SK-N-SH (cell line): ENCODE measurements around the gene PACSIN2. TPM values are rescaled to one million over a fixed set of nuclear protein-coding genes. Genes with fewer than 3 reads are reported as not detected.
A peak's percentile ranks its signal among the peaks of the same experiment; 100 is the strongest.

Experiments used
- CTCF ChIA-PET: fragments of 300-600, 350-600 bp; formaldehyde crosslinking; extraction: SDS; loops from one replicate; lab custom pipeline; 2021; lab: Yijun Ruan, JAX
- POLR2A ChIA-PET: fragments of 350-600 bp; sonication (Branson Sonifier 250); formaldehyde crosslinking; extraction: SDS; loops from one replicate; lab custom pipeline; 2020; ENCODE audit warnings: antibody characterized with exemption, inconsistent platforms; lab: Yijun Ruan, JAX
- DNase-seq: peaks from one replicate; pipeline ENCODE4 v3.0.0; 2012
- H2AFZ ChIP-seq: fragments of 200-600 bp; sonication (generic); 2 replicates; pipeline ENCODE4 v1.8.1; 2016; ENCODE audit warnings: antibody characterized with exemption, mild to moderate bottlenecking, low read depth
- H3F3A ChIP-seq: fragments of 200-600 bp; sonication (generic); replicated peaks from 2 replicates; pipeline ENCODE3; 2016; ENCODE audit warnings: antibody characterized with exemption, mild to moderate bottlenecking; ENCODE audit not compliant: insufficient read depth
- H3K27ac ChIP-seq, 2 experiments: fragments of 200-500 bp in 1 of 2; fragments of 200-600 bp in 1 of 2; sonication (Bioruptor generic) in 1 of 2; sonication (generic), shearing (Covaris generic) in 1 of 2; 2 replicates each; pipeline versions ENCODE4 v1.5.1 to v1.6.1; 2014 to 2016; ENCODE audit warnings: low read depth in 2 of 2, inconsistent platforms in 1 of 2, low read length in 1 of 2, mild to moderate bottlenecking in 1 of 2, mixed read lengths in 1 of 2
- H3K27me3 ChIP-seq: fragments of 200-600 bp; sonication (generic), shearing (Covaris generic); 2 replicates; pipeline ENCODE4 v1.6.1; 2016; ENCODE audit warnings: mixed run types; ENCODE audit not compliant: insufficient read depth
- H3K36me3 ChIP-seq, 2 experiments: fragments of 200-500 bp in 1 of 2; fragments of 200-600 bp in 1 of 2; sonication (Bioruptor generic) in 1 of 2; sonication (generic) in 1 of 2; replicated peaks in 1 of 2; 2 replicates each; pipeline versions ENCODE3 to v1.5.1; 2014 to 2016; ENCODE audit warnings: low read length in 1 of 2, mild to moderate bottlenecking in 1 of 2; ENCODE audit not compliant: insufficient read depth in 2 of 2, control insufficient read depth in 1 of 2
- H3K4me1 ChIP-seq, 2 experiments: fragments of 200-500 bp in 1 of 2; fragments of 200-600 bp in 1 of 2; sonication (Bioruptor generic) in 1 of 2; sonication (generic), shearing (Covaris generic) in 1 of 2; 2 replicates each; pipeline versions ENCODE4 v1.5.1 to v1.6.1; 2014 to 2016; ENCODE audit warnings: low read depth in 1 of 2, low read length in 1 of 2, mixed run types in 1 of 2; ENCODE audit not compliant: insufficient read depth in 2 of 2, control insufficient read depth in 1 of 2
- H3K4me2 ChIP-seq: fragments of 200-600 bp; sonication (generic), shearing (Covaris generic); 2 replicates; pipeline ENCODE4 v1.6.1; 2017; ENCODE audit warnings: mixed run types
- H3K4me3 ChIP-seq, 2 experiments: fragments of 200-500 bp in 1 of 2; fragments of 200-600 bp in 1 of 2; sonication (Bioruptor generic) in 1 of 2; sonication (generic), shearing (Covaris generic) in 1 of 2; 2 replicates each; pipeline versions ENCODE4 v1.5.1 to v1.8.1; 2014 to 2016; ENCODE audit warnings: low read depth in 2 of 2, inconsistent platforms in 1 of 2, low read length in 1 of 2, mild to moderate bottlenecking in 1 of 2, mixed read lengths in 1 of 2, moderate library complexity in 1 of 2
- H3K79me2 ChIP-seq: fragments of 200-600 bp; sonication (generic); 2 replicates; pipeline ENCODE4 v1.8.1; 2017; ENCODE audit warnings: mild to moderate bottlenecking; ENCODE audit not compliant: insufficient read depth
- H3K9ac ChIP-seq: fragments of 200-600 bp; sonication (generic); 2 replicates; pipeline ENCODE4 v1.6.1; 2017; ENCODE audit warnings: mixed run types
- H3K9me2 ChIP-seq: fragments of 200-600 bp; sonication (generic); 2 replicates; pipeline ENCODE4 v1.6.1; 2017; ENCODE audit warnings: mixed run types
- H3K9me3 ChIP-seq: fragments of 200-600 bp; sonication (generic); 2 replicates; pipeline ENCODE4 v1.6.1; 2017; ENCODE audit warnings: mixed run types, mild to moderate bottlenecking, moderate library complexity
- H4K20me1 ChIP-seq: fragments of 200-600 bp; sonication (generic); 2 replicates; pipeline ENCODE4 v1.6.1; 2017; ENCODE audit warnings: mild to moderate bottlenecking, mixed run types; ENCODE audit not compliant: insufficient read depth
- CHD2 ChIP-seq: fragments of 150-350 bp; IDR thresholded peaks from 2 replicates; pipeline ENCODE4 v1.6.1; 2018; ENCODE audit warnings: low read length; ENCODE audit not compliant: partially characterized antibody
- EP300 ChIP-seq, 2 experiments: IDR thresholded peaks; 2 replicates each; pipeline versions ENCODE4 v1.4.0 to v1.6.1; 2012; ENCODE audit warnings: borderline replicate concordance in 1 of 2, low read depth in 1 of 2, low read length in 1 of 2
- EZH2phosphoT487 ChIP-seq: fragments of 200-600 bp; sonication (generic); IDR thresholded peaks from 2 replicates; pipeline ENCODE4 v1.6.1; 2017; ENCODE audit warnings: low read depth, mixed run types, mild to moderate bottlenecking, antibody characterized with exemption, moderate library complexity, borderline replicate concordance
- FOSL2 ChIP-seq: IDR thresholded peaks from 2 replicates; pipeline ENCODE4 v1.4.0; 2012; ENCODE audit warnings: low read depth, mild to moderate bottlenecking, moderate library complexity, borderline replicate concordance
- GABPA ChIP-seq: IDR thresholded peaks from 2 replicates; pipeline ENCODE4 v1.4.0; 2012; ENCODE audit warnings: low read depth, mild to moderate bottlenecking
- GATA2 ChIP-seq: sonication (generic); formaldehyde crosslinking; IDR thresholded peaks from 2 replicates; pipeline ENCODE4 v1.5.0; 2020; ENCODE audit warnings: mild to moderate bottlenecking, missing genetic modification reagents
- JUND ChIP-seq: IDR thresholded peaks from 2 replicates; pipeline ENCODE4 v1.4.0; 2012
- MEF2A ChIP-seq: IDR thresholded peaks from 2 replicates; pipeline ENCODE4 v1.4.0; 2012; ENCODE audit warnings: low read depth, borderline replicate concordance
- MXI1 ChIP-seq: IDR thresholded peaks from 2 replicates; pipeline ENCODE4 v1.6.1; 2012; ENCODE audit warnings: mild to moderate bottlenecking, low read depth, low read length, improper control_type of control experiment
- POLR2AphosphoS5 ChIP-seq: IDR thresholded peaks from 2 replicates; pipeline ENCODE4 v1.6.1; 2012; ENCODE audit warnings: low read depth, low read length
- RCOR1 ChIP-seq: fragments of 150-350 bp; IDR thresholded peaks from 2 replicates; pipeline ENCODE4 v1.6.1; 2017; ENCODE audit warnings: antibody characterized with exemption, low read length
- RFX5 ChIP-seq: IDR thresholded peaks from 2 replicates; pipeline ENCODE4 v1.6.1; 2012; ENCODE audit warnings: mild to moderate bottlenecking, improper control_type of control experiment, low read length
- RXRA ChIP-seq: IDR thresholded peaks from 2 replicates; pipeline ENCODE4 v1.4.0; 2012; ENCODE audit warnings: low read depth, mild to moderate bottlenecking, borderline replicate concordance
- SMC3 ChIP-seq: IDR thresholded peaks from 2 replicates; pipeline ENCODE4 v1.6.1; 2012; ENCODE audit warnings: low read depth, low read length, improper control_type of control experiment
- TAF1 ChIP-seq: IDR thresholded peaks from 2 replicates; pipeline ENCODE4 v1.6.1; 2012; ENCODE audit warnings: low read depth, mild to moderate bottlenecking, low read length, moderate library complexity, borderline replicate concordance
- WGBS: methylation state at CpG from one replicate; pipeline ENCODE4 v1.1.6; 2017; ENCODE audit warnings: low lambda C conversion rate; 5-methylcytosine and 5-hydroxymethylcytosine counted together
- polyA plus RNA-seq, 3 experiments: library from polyadenylated mRNA; depleted of rRNA; stranded (reverse); fragments of >200 nt; gene quantifications; 2 replicates each; pipeline ENCODE4 v1.2.3, GENCODE V29; 2012
- TF ChIP-seq, protein P1 (sequence below): IDR thresholded peaks from 2 replicates; pipeline ENCODE4 v1.4.0; 2012; ENCODE audit warnings: low read depth, borderline replicate concordance
- TF ChIP-seq, protein P2 (sequence below): fragments of 150-350 bp; IDR thresholded peaks from 2 replicates; pipeline ENCODE4 v1.6.1; 2016; ENCODE audit warnings: mild to moderate bottlenecking, low read depth, low read length
- TF ChIP-seq, protein P3 (sequence below): IDR thresholded peaks from 2 replicates; pipeline ENCODE4 v1.4.0; 2012; ENCODE audit warnings: low read depth
- TF ChIP-seq, protein P4 (sequence below): fragments of 200-600 bp; sonication (generic); IDR thresholded peaks from 2 replicates; pipeline ENCODE4 v1.6.1; 2017; ENCODE audit warnings: antibody characterized with exemption, mild to moderate bottlenecking, moderate library complexity

The PACSIN2 gene
- polyA plus RNA-seq, 1 of the 3 experiments (the other 2 are of a cell fraction), result 60.5 TPM

DNA sequence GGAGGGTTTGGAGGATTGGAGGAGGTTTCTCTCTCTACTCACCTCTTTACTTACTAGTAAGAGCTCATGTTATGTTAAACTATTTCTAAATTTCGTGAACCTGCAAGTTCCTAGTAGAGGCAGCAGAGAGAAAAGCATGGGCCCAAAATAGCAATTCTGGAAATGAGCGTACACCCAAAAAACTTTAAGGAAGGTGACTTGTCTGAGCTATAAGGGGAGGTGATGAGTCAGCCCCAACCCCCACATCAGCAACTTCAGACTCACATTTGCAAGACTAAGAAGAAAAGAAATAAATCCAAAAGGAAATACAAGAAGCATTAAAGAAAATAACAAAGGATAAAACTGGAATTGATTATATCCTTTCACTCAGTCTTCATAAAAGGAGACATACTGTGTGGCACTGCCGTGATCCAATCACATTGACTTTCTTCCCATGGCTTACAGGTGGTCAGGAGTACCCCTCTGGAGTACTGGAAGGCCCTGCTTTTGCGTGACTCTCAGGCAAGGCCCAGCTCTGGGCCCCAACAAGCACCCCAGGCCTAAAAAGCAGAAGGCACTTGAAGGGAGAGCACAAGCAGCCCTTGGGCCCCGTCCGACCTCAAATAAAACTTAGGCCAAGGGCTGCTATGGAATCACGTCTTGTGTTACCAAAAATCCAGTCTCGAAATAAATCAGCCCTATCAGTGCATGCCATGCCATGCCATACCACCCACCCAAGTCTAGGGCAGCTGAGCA lies 14.3 kb downstream of the PACSIN2 start:
- H3K27me3 ChIP-seq, result no peaks in the 10 kb centered on the region
- H3K27ac ChIP-seq, result peak overlapping the region; percentile 32 to 96
- H3K79me2 ChIP-seq, result peaks cover 92% of the 10 kb centered on the region
- peaks cover 25 to 42% of the 10 kb centered on the region in 2 experiments for H3K4me1 ChIP-seq
- no peak for DNase-seq
- no peak overlapping the region; a peak in 1 of 4 replicates for H3K4me3 ChIP-seq
- no peaks in the 10 kb centered on the region for H3K9me2 ChIP-seq
- H2AFZ ChIP-seq, result no peak overlapping the region
- H3K4me2 ChIP-seq, result peak overlapping the region; percentile 83
- no peaks in the 10 kb centered on the region for H3K9me3 ChIP-seq
- 46% methylated on average over 5 of the region's 8 CpGs for WGBS
- no peak for TF ChIP-seq POLR2AphosphoS5
- TF ChIP-seq, protein P1, sequence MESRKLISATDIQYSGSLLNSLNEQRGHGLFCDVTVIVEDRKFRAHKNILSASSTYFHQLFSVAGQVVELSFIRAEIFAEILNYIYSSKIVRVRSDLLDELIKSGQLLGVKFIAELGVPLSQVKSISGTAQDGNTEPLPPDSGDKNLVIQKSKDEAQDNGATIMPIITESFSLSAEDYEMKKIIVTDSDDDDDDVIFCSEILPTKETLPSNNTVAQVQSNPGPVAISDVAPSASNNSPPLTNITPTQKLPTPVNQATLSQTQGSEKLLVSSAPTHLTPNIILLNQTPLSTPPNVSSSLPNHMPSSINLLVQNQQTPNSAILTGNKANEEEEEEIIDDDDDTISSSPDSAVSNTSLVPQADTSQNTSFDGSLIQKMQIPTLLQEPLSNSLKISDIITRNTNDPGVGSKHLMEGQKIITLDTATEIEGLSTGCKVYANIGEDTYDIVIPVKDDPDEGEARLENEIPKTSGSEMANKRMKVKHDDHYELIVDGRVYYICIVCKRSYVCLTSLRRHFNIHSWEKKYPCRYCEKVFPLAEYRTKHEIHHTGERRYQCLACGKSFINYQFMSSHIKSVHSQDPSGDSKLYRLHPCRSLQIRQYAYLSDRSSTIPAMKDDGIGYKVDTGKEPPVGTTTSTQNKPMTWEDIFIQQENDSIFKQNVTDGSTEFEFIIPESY, result no peak
- no peak for TF ChIP-seq RCOR1
- TF ChIP-seq EP300 (IDR thresholded peaks at IDR 0.05; ENCODE audit: borderline replicate concordance in 1 of 2, low read depth in 1 of 2, low read length in 1 of 2), result no peak
- TF ChIP-seq, protein P2, sequence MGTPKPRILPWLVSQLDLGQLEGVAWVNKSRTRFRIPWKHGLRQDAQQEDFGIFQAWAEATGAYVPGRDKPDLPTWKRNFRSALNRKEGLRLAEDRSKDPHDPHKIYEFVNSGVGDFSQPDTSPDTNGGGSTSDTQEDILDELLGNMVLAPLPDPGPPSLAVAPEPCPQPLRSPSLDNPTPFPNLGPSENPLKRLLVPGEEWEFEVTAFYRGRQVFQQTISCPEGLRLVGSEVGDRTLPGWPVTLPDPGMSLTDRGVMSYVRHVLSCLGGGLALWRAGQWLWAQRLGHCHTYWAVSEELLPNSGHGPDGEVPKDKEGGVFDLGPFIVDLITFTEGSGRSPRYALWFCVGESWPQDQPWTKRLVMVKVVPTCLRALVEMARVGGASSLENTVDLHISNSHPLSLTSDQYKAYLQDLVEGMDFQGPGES, result no peak
- TF ChIP-seq GABPA, result no peak
- no peak for TF ChIP-seq MXI1
- TF ChIP-seq, protein P3, sequence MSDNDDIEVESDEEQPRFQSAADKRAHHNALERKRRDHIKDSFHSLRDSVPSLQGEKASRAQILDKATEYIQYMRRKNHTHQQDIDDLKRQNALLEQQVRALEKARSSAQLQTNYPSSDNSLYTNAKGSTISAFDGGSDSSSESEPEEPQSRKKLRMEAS, result no peak
- TF ChIP-seq JUND, result peak; percentile 28; the same call in 1 of the 2 replicates
- TF ChIP-seq GATA2 (CRISPR knock-in tag), result no peak
- no peak for TF ChIP-seq RFX5
- no peak for TF ChIP-seq CHD2
- peak; percentile 62; the same call in 1 of the 2 replicates for TF ChIP-seq FOSL2
- TF ChIP-seq, protein P4, sequence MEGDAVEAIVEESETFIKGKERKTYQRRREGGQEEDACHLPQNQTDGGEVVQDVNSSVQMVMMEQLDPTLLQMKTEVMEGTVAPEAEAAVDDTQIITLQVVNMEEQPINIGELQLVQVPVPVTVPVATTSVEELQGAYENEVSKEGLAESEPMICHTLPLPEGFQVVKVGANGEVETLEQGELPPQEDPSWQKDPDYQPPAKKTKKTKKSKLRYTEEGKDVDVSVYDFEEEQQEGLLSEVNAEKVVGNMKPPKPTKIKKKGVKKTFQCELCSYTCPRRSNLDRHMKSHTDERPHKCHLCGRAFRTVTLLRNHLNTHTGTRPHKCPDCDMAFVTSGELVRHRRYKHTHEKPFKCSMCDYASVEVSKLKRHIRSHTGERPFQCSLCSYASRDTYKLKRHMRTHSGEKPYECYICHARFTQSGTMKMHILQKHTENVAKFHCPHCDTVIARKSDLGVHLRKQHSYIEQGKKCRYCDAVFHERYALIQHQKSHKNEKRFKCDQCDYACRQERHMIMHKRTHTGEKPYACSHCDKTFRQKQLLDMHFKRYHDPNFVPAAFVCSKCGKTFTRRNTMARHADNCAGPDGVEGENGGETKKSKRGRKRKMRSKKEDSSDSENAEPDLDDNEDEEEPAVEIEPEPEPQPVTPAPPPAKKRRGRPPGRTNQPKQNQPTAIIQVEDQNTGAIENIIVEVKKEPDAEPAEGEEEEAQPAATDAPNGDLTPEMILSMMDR, result no peak
- TF ChIP-seq MEF2A, result 0 out of 2 replicates have a peak, but pooled peaks have one; percentile 40
- no peak for TF ChIP-seq SMC3
- no peak for TF ChIP-seq RXRA
- TF ChIP-seq EZH2phosphoT487, result no peak
- TF ChIP-seq TAF1, result no peak
- H3K36me3 ChIP-seq, result no peaks in the 10 kb centered on the region
- peak overlapping the region; percentile 74 for H3K9ac ChIP-seq
- peaks cover 7% of the 10 kb centered on the region for H3F3A ChIP-seq
- ChIA-PET POLR2A (interaction anchor here (1.4 kb wide), 1 partner anchor 14 kb away, joined by 6 read pairs; the partner anchor contains the start of gene PACSIN2), CTCF (interaction anchor here (1.1 kb wide), 1 partner anchor 133 kb away, joined by 3 read pairs; no protein-coding TSS in a partner anchor)
- H4K20me1 ChIP-seq, result no peaks in the 10 kb centered on the region
